ENCODE results near the gene MCC. TPM values are rescaled to one million over a fixed set of nuclear protein-coding genes. Genes with fewer than 3 reads are reported as not detected.
"Not testable (repeated sequence)": the region's sequence is repeated elsewhere in the genome, so short reads cannot be mapped to it uniquely, and the experiment has no call there.

Gene MCC
- polyA plus RNA-seq, 4 donors: 0.45 to 3.5 (median 1.6) TPM

GRCh38 chr5:113487416-113487780, 855 bp downstream of the MCC start:
- Histone ChIP-seq H3K4me3 (ENCODE audit: low read depth in 1 of 3, low read length in 3 of 3) (peak overlapping the region in 2 of 3 donors; percentile 56 to 58), H3K9me3 (ENCODE audit: control insufficient read depth in 2 of 2, insufficient read depth in 1 of 2, low read depth in 1 of 2, low read length in 1 of 2) (peaks cover 0 to 7% of the 10 kb centered on the region in 2 donors), H3K4me1 (ENCODE audit: control insufficient read depth in 3 of 3, insufficient read depth in 2 of 3, low read depth in 1 of 3, low read length in 2 of 3) (peaks cover 0 to 9% (median 6%) of the 10 kb centered on the region in 3 donors), H3K27me3 (ENCODE audit: control insufficient read depth in 3 of 3, insufficient read depth in 3 of 3, low read length in 3 of 3) (peaks cover 4 to 44% (median 15%) of the 10 kb centered on the region in 3 donors), H3K36me3 (ENCODE audit: control insufficient read depth in 3 of 3, insufficient read depth in 2 of 3, low read depth in 1 of 3, low read length in 3 of 3) (no peaks in the 10 kb centered on the region), H3K27ac (ENCODE audit: low read depth in 1 of 3, low read length in 2 of 3) (no peak overlapping the region)
- DNase-seq (peak in 1 of 2 donors; percentile 19), FAIRE-seq (no peak)
- WGBS, 3 donors: 3 to 14% (median 6%) methylated on average over 18 of the region's 18 CpGs

GRCh38 chr5:113480243-113480642, 8.0 kb downstream of the MCC start:
- WGBS, 3 donors: 55 to 73% (median 57%) methylated on average over 5 of the region's 5 CpGs
- Histone ChIP-seq H3K27me3 (ENCODE audit: control insufficient read depth in 3 of 3, insufficient read depth in 3 of 3, low read length in 3 of 3) (peaks cover 0 to 3% (median 2%) of the 10 kb centered on the region in 3 donors), H3K4me1 (ENCODE audit: control insufficient read depth in 3 of 3, insufficient read depth in 2 of 3, low read depth in 1 of 3, low read length in 2 of 3) (no peaks in the 10 kb centered on the region), H3K27ac (ENCODE audit: low read depth in 1 of 3, low read length in 2 of 3) (no peak overlapping the region), H3K4me3 (ENCODE audit: low read depth in 1 of 3, low read length in 3 of 3) (no peak overlapping the region), H3K9me3 (ENCODE audit: control insufficient read depth in 2 of 2, insufficient read depth in 1 of 2, low read depth in 1 of 2, low read length in 1 of 2) (no peaks in the 10 kb centered on the region), H3K36me3 (ENCODE audit: control insufficient read depth in 3 of 3, insufficient read depth in 2 of 3, low read depth in 1 of 3, low read length in 3 of 3) (no peaks in the 10 kb centered on the region)
- DNase-seq (no peak), FAIRE-seq (no peak)

DNA sequence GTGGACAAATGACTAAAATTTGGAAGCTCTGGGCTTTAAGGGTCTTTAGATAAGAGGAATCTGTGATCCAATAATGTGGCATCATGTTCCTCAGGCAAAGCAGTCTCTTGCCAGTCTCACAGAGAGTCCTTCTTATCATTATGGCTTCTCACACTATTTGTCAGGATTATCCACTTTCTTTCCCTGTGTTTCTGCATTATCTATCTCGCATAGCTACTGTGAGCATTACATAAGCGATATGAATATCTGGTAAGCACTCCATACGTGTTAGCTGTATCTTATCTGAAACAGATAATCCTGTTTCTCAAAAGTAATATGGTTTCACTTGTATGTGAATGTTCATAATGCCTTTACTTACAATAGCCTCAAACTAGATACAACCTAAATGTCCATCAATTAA, 9.6 kb downstream of the MCC start:
- Histone ChIP-seq H3K36me3 (ENCODE audit: control insufficient read depth in 3 of 3, insufficient read depth in 2 of 3, low read depth in 1 of 3, low read length in 3 of 3) (no peaks in the 10 kb centered on the region), H3K27me3 (ENCODE audit: control insufficient read depth in 3 of 3, insufficient read depth in 3 of 3, low read length in 3 of 3) (peaks cover 0 to 5% (median 0%) of the 10 kb centered on the region in 3 donors), H3K4me3 (ENCODE audit: low read depth in 1 of 3, low read length in 3 of 3) (no peak overlapping the region), H3K4me1 (ENCODE audit: control insufficient read depth in 3 of 3, insufficient read depth in 2 of 3, low read depth in 1 of 3, low read length in 2 of 3) (no peaks in the 10 kb centered on the region), H3K9me3 (ENCODE audit: control insufficient read depth in 2 of 2, insufficient read depth in 1 of 2, low read depth in 1 of 2, low read length in 1 of 2) (no peaks in the 10 kb centered on the region), H3K27ac (ENCODE audit: low read depth in 1 of 3, low read length in 2 of 3) (no peak overlapping the region)
- FAIRE-seq (no peak), DNase-seq (no peak)
- 31 to 70% (median 58%) methylated on average over 3 of the region's 3 CpGs for WGBS, 3 donors

DNA sequence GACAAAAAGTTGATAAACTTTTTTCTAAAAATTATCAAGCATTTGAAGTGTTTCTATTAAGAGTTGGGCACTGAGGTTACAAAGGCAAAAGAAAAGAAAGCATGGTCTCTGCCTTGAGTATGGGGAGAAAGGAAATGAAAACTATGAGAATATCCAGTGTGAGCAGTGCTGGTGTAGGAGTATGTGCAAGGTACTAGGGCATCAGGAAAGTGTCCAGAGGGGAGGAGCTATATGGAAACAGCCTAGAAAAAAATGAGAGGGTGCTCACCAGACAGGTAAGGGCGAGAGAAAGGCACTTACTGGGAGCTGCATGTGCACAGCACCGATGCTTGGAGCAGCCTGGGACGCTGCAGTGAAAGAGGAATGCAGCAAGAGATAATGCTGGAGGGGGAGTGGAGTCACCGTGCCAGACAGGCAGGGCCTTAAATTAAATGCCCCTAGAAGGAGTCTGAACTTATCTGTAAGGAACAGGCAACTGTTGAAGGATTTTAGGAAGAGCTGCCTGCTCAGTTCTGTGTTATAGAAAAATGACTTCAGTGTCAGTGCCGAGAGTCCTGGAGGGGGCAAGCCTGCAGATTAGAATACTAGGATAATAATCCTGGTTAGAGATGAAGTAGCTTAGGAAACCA, 14.0 kb downstream of the MCC start:
- 25 to 44% (median 34%) methylated on average over 5 of the region's 5 CpGs for WGBS, 3 donors
- H3K27ac ChIP-seq (ENCODE audit: low read depth in 1 of 3, low read length in 2 of 3): no peak overlapping the region
- H3K36me3 ChIP-seq (ENCODE audit: control insufficient read depth in 3 of 3, insufficient read depth in 2 of 3, low read depth in 1 of 3, low read length in 3 of 3): no peaks in the 10 kb centered on the region
- H3K4me3 ChIP-seq (ENCODE audit: low read depth in 1 of 3, low read length in 3 of 3): no peak overlapping the region
- H3K4me1 ChIP-seq (ENCODE audit: control insufficient read depth in 3 of 3, insufficient read depth in 2 of 3, low read depth in 1 of 3, low read length in 2 of 3): no peaks in the 10 kb centered on the region
- FAIRE-seq (no peak), DNase-seq (no peak)
- H3K9me3 ChIP-seq (ENCODE audit: control insufficient read depth in 2 of 2, insufficient read depth in 1 of 2, low read depth in 1 of 2, low read length in 1 of 2): no peaks in the 10 kb centered on the region
- H3K27me3 ChIP-seq (ENCODE audit: control insufficient read depth in 3 of 3, insufficient read depth in 3 of 3, low read length in 3 of 3): peaks cover 0 to 5% (median 0%) of the 10 kb centered on the region in 3 donors

- no peak for FAIRE-seq
- Histone ChIP-seq H3K4me1 (ENCODE audit: control insufficient read depth in 3 of 3, insufficient read depth in 2 of 3, low read depth in 1 of 3, low read length in 2 of 3) (no peaks in the 10 kb centered on the region), H3K36me3 (ENCODE audit: control insufficient read depth in 3 of 3, insufficient read depth in 2 of 3, low read depth in 1 of 3, low read length in 3 of 3) (no peaks in the 10 kb centered on the region), H3K27ac (ENCODE audit: low read depth in 1 of 3, low read length in 2 of 3) (no peak overlapping the region), H3K27me3 (ENCODE audit: control insufficient read depth in 3 of 3, insufficient read depth in 3 of 3, low read length in 3 of 3) (no peaks in the 10 kb centered on the region), H3K4me3 (ENCODE audit: low read depth in 1 of 3, low read length in 3 of 3) (no peak overlapping the region), H3K9me3 (ENCODE audit: control insufficient read depth in 2 of 2, insufficient read depth in 1 of 2, low read depth in 1 of 2, low read length in 1 of 2) (no peaks in the 10 kb centered on the region)
- DNase-seq: no peak
Observed at GRCh38 chr5:113463032-113463431, 25.2 kb downstream of the MCC start.

DNA sequence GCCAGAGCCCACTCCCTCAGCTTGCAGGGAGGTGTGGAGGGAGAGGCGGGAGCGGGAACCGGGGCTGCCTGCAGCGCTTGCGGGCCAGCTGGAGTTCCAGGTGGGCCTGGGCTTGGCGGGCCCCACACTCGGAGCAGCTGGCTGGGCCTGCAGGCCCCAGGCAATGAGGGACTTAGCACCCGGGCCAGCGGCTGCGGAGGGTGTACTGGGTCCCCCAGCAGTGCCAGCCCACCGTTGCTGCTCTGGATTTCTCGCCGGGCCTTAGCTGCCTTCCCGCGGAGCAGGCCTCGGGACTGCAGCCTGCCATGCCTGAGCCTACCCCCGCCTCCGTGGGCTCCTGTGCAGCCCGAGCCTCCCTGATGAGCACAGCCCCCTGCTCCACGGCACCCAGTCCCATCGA, 31.1 kb downstream of the MCC start:
- H3K4me3 ChIP-seq (ENCODE audit: low read depth in 1 of 3, low read length in 3 of 3); FAIRE-seq; H3K4me1 ChIP-seq (ENCODE audit: control insufficient read depth in 3 of 3, insufficient read depth in 2 of 3, low read depth in 1 of 3, low read length in 2 of 3); H3K36me3 ChIP-seq (ENCODE audit: control insufficient read depth in 3 of 3, insufficient read depth in 2 of 3, low read depth in 1 of 3, low read length in 3 of 3); DNase-seq; H3K27ac ChIP-seq (ENCODE audit: low read depth in 1 of 3, low read length in 2 of 3); H3K9me3 ChIP-seq (ENCODE audit: control insufficient read depth in 2 of 2, insufficient read depth in 1 of 2, low read depth in 1 of 2, low read length in 1 of 2); H3K27me3 ChIP-seq (ENCODE audit: control insufficient read depth in 3 of 3, insufficient read depth in 3 of 3, low read length in 3 of 3): not testable (repeated sequence)
- WGBS, 3 donors: 91 to 94% (median 92%) methylated on average over 18 to 21 of the region's 21 CpGs

GRCh38 chr5:113452941-113453340, 35.3 kb downstream of the MCC start:
- no peaks in the 10 kb centered on the region for H3K36me3 ChIP-seq (ENCODE audit: control insufficient read depth in 3 of 3, insufficient read depth in 2 of 3, low read depth in 1 of 3, low read length in 3 of 3)
- no peaks in the 10 kb centered on the region for H3K27me3 ChIP-seq (ENCODE audit: control insufficient read depth in 3 of 3, insufficient read depth in 3 of 3, low read length in 3 of 3)
- H3K4me1 ChIP-seq (ENCODE audit: control insufficient read depth in 3 of 3, insufficient read depth in 2 of 3, low read depth in 1 of 3, low read length in 2 of 3): no peaks in the 10 kb centered on the region
- no peak overlapping the region for H3K4me3 ChIP-seq (ENCODE audit: low read depth in 1 of 3, low read length in 3 of 3)
- FAIRE-seq (no peak), DNase-seq (no peak)
- H3K9me3 ChIP-seq (ENCODE audit: control insufficient read depth in 2 of 2, insufficient read depth in 1 of 2, low read depth in 1 of 2, low read length in 1 of 2): no peaks in the 10 kb centered on the region
- WGBS, 3 donors: 75 to 87% (median 84%) methylated on average over 6 of the region's 6 CpGs
- H3K27ac ChIP-seq (ENCODE audit: low read depth in 1 of 3, low read length in 2 of 3): no peak overlapping the region

- no peak for DNase-seq
- Histone ChIP-seq H3K9me3 (ENCODE audit: control insufficient read depth in 2 of 2, insufficient read depth in 1 of 2, low read depth in 1 of 2, low read length in 1 of 2) (no peaks in the 10 kb centered on the region), H3K27ac (ENCODE audit: low read depth in 1 of 3, low read length in 2 of 3) (no peak overlapping the region), H3K27me3 (ENCODE audit: control insufficient read depth in 3 of 3, insufficient read depth in 3 of 3, low read length in 3 of 3) (no peaks in the 10 kb centered on the region), H3K4me3 (ENCODE audit: low read depth in 1 of 3, low read length in 3 of 3) (no peak overlapping the region), H3K36me3 (ENCODE audit: control insufficient read depth in 3 of 3, insufficient read depth in 2 of 3, low read depth in 1 of 3, low read length in 3 of 3) (no peaks in the 10 kb centered on the region), H3K4me1 (ENCODE audit: control insufficient read depth in 3 of 3, insufficient read depth in 2 of 3, low read depth in 1 of 3, low read length in 2 of 3) (no peaks in the 10 kb centered on the region)
- WGBS, 3 donors: 68 to 96% (median 89%) methylated on average over 2 of the region's 2 CpGs
- FAIRE-seq: no peak
Observed at GRCh38 chr5:113451797-113452196, 36.5 kb downstream of the MCC start.

DNA sequence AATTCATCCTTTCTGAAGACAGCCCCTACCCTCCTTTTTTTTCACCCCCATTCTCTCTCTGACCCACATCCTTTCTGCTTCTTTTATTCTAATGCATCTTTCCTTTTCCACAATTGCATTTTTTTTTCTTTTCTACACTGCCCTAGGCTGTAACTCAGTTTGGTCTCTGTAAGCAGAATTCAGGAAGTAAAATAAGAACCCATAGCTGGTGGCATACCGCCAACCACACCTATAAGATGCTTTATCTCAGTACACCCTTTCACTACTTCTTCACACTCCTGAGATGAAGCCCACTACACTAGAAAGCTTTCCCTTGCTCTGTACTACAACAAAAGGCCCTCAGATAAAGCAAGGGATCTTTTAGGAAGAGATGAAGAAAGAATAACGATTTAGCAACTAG, 37.3 kb downstream of the MCC start:
- WGBS, 3 donors: 27 to 41% (median 36%) methylated on average over 2 of the region's 2 CpGs
- no peak for DNase-seq
- no peak for FAIRE-seq
- H3K36me3 ChIP-seq (ENCODE audit: control insufficient read depth in 3 of 3, insufficient read depth in 2 of 3, low read depth in 1 of 3, low read length in 3 of 3): no peaks in the 10 kb centered on the region
- no peak overlapping the region for H3K4me3 ChIP-seq (ENCODE audit: low read depth in 1 of 3, low read length in 3 of 3)
- no peaks in the 10 kb centered on the region for H3K9me3 ChIP-seq (ENCODE audit: control insufficient read depth in 2 of 2, insufficient read depth in 1 of 2, low read depth in 1 of 2, low read length in 1 of 2)
- H3K4me1 ChIP-seq (ENCODE audit: control insufficient read depth in 3 of 3, insufficient read depth in 2 of 3, low read depth in 1 of 3, low read length in 2 of 3): no peaks in the 10 kb centered on the region
- no peak overlapping the region for H3K27ac ChIP-seq (ENCODE audit: low read depth in 1 of 3, low read length in 2 of 3)
- H3K27me3 ChIP-seq (ENCODE audit: control insufficient read depth in 3 of 3, insufficient read depth in 3 of 3, low read length in 3 of 3): no peaks in the 10 kb centered on the region

Data from small intestine (tissue), 7 donors.